ENCODE data around the gene KCNG4. TPM values are rescaled to one million over a fixed set of nuclear protein-coding genes. Genes with fewer than 3 reads are reported as not detected.

Gene KCNG4
- total and polyA plus RNA-seq, 2 donors (not counting 3 experiments of a cell fraction or from before 2014, with no cell fraction given) = not detected

GRCh38 chr16:84284154-84284722 lies 44.4 kb upstream of the KCNG4 start:
- FAIRE-seq (no peak), DNase-seq (ENCODE audit: low read depth, low spot score) (no peak)
- intact Hi-C loops (cut with micrococcal nuclease) (no loop called here), dilution Hi-C loops (cut with MboI; ENCODE audit: extremely low pct_ligation_motif_present, low sequenced_read_pairs) (no loop called here)
- H3K36me3 ChIP-seq (ENCODE audit: control insufficient read depth in 2 of 2, extremely low read depth in 1 of 2, insufficient read depth in 2 of 2, low read length in 2 of 2) = no peaks in the 10 kb centered on the region
- ChIA-PET POLR2A (no interaction called here), CTCF (no interaction called here)
- no peak overlapping the region for H3K27ac ChIP-seq (ENCODE audit: insufficient read depth, low read depth, low read length)
- peaks cover 0 to 3% of the 10 kb centered on the region in 2 experiments for H3K27me3 ChIP-seq (ENCODE audit: control insufficient read depth in 2 of 2, insufficient read depth in 2 of 2, low read length in 2 of 2)
- TF ChIP-seq JUN (IDR thresholded peaks at IDR 0.05; ENCODE audit: borderline replicate concordance, insufficient read depth, insufficient read length, low read depth) = no peak
- no peak for TF ChIP-seq MYC (IDR thresholded peaks at IDR 0.05; ENCODE audit: low read depth, low read length)
- no peak for TF ChIP-seq MAX (IDR thresholded peaks at IDR 0.05; ENCODE audit: insufficient read depth, insufficient read length)
- TF ChIP-seq FOS (IDR thresholded peaks at IDR 0.05; ENCODE audit: borderline replicate concordance, insufficient read depth, low read length) = no peak
- TF ChIP-seq CTCF (IDR thresholded peaks at IDR 0.05; ENCODE audit: extremely low read depth in 1 of 2, insufficient read depth in 1 of 2, low read depth in 1 of 2, low read length in 2 of 2) = no peak
- no peak for TF ChIP-seq POLR2AphosphoS5 (IDR thresholded peaks at IDR 0.05; ENCODE audit: insufficient read depth, low read depth, low read length)
- no peak for TF ChIP-seq POLR2A (IDR thresholded peaks at IDR 0.05; ENCODE audit: low read depth, low read length)
- no peak for TF ChIP-seq EZH2 (IDR thresholded peaks at IDR 0.05; ENCODE audit: borderline replicate concordance, low read depth, low read length, severe bottlenecking)
- no peak for TF ChIP-seq GATA2 (IDR thresholded peaks at IDR 0.05; ENCODE audit: insufficient read depth, insufficient read length, low read depth, low read length)
- no peaks in the 10 kb centered on the region for H3K9me3 ChIP-seq (replicated peaks; ENCODE audit: control insufficient read depth, insufficient read depth, low read length)
- H4K20me1 ChIP-seq (replicated peaks; ENCODE audit: control insufficient read depth, extremely low read depth, insufficient read depth, low read length) = no peaks in the 10 kb centered on the region
- H3K9ac ChIP-seq (replicated peaks; ENCODE audit: extremely low read depth, insufficient read depth, low read length) = no peak overlapping the region
- H3K4me2 ChIP-seq (ENCODE audit: insufficient read depth, low read length) = no peak overlapping the region
- H3K9me1 ChIP-seq (replicated peaks; ENCODE audit: control insufficient read depth, extremely low read depth, insufficient read depth, low read length) = no peaks in the 10 kb centered on the region
- H3K4me3 ChIP-seq (replicated peaks in 1 of 3; ENCODE audit: insufficient read depth in 1 of 3, low read depth in 1 of 3, low read length in 3 of 3) = no peak overlapping the region
- no peaks in the 10 kb centered on the region for H3K79me2 ChIP-seq (ENCODE audit: control insufficient read depth, insufficient read depth, low read length)
- no TSS peak for BruUV-seq (replicated peaks)
- H2AFZ ChIP-seq (ENCODE audit: low read depth, low read length) = no peak overlapping the region
- no peaks in the 10 kb centered on the region for H3K4me1 ChIP-seq (ENCODE audit: control insufficient read depth, extremely low read depth, insufficient read depth, low read length)
